SK-N-SH (cell line): Measurements from ENCODE around the gene ELFN2. TPM values are rescaled to one million over a fixed set of nuclear protein-coding genes. Genes with fewer than 3 reads are reported as not detected.

Experiments
- CTCF ChIA-PET: fragments of 300-600, 350-600 bp; formaldehyde crosslinking; extraction: SDS; loops from one replicate; lab custom pipeline; 2021; lab: Yijun Ruan, JAX
- POLR2A ChIA-PET: fragments of 350-600 bp; sonication (Branson Sonifier 250); formaldehyde crosslinking; extraction: SDS; loops from one replicate; lab custom pipeline; 2020; ENCODE audit warnings: antibody characterized with exemption, inconsistent platforms; lab: Yijun Ruan, JAX
- DNase-seq: peaks from one replicate; pipeline ENCODE4 v3.0.0; 2012
- H2AFZ ChIP-seq: fragments of 200-600 bp; sonication (generic); 2 replicates; pipeline ENCODE4 v1.8.1; 2016; ENCODE audit warnings: antibody characterized with exemption, mild to moderate bottlenecking, low read depth
- H3F3A ChIP-seq: fragments of 200-600 bp; sonication (generic); replicated peaks from 2 replicates; pipeline ENCODE3; 2016; ENCODE audit warnings: antibody characterized with exemption, mild to moderate bottlenecking; ENCODE audit not compliant: insufficient read depth
- H3K27ac ChIP-seq, 2 experiments: fragments of 200-500 bp in 1 of 2; fragments of 200-600 bp in 1 of 2; sonication (Bioruptor generic) in 1 of 2; sonication (generic), shearing (Covaris generic) in 1 of 2; 2 replicates each; pipeline versions ENCODE4 v1.5.1 to v1.6.1; 2014 to 2016; ENCODE audit warnings: low read depth in 2 of 2, inconsistent platforms in 1 of 2, low read length in 1 of 2, mild to moderate bottlenecking in 1 of 2, mixed read lengths in 1 of 2
- H3K27me3 ChIP-seq: fragments of 200-600 bp; sonication (generic), shearing (Covaris generic); 2 replicates; pipeline ENCODE4 v1.6.1; 2016; ENCODE audit warnings: mixed run types; ENCODE audit not compliant: insufficient read depth
- H3K36me3 ChIP-seq, 2 experiments: fragments of 200-500 bp in 1 of 2; fragments of 200-600 bp in 1 of 2; sonication (Bioruptor generic) in 1 of 2; sonication (generic) in 1 of 2; replicated peaks in 1 of 2; 2 replicates each; pipeline versions ENCODE3 to v1.5.1; 2014 to 2016; ENCODE audit warnings: low read length in 1 of 2, mild to moderate bottlenecking in 1 of 2; ENCODE audit not compliant: insufficient read depth in 2 of 2, control insufficient read depth in 1 of 2
- H3K4me1 ChIP-seq, 2 experiments: fragments of 200-500 bp in 1 of 2; fragments of 200-600 bp in 1 of 2; sonication (Bioruptor generic) in 1 of 2; sonication (generic), shearing (Covaris generic) in 1 of 2; 2 replicates each; pipeline versions ENCODE4 v1.5.1 to v1.6.1; 2014 to 2016; ENCODE audit warnings: low read depth in 1 of 2, low read length in 1 of 2, mixed run types in 1 of 2; ENCODE audit not compliant: insufficient read depth in 2 of 2, control insufficient read depth in 1 of 2
- H3K4me2 ChIP-seq: fragments of 200-600 bp; sonication (generic), shearing (Covaris generic); 2 replicates; pipeline ENCODE4 v1.6.1; 2017; ENCODE audit warnings: mixed run types
- H3K4me3 ChIP-seq, 2 experiments: fragments of 200-500 bp in 1 of 2; fragments of 200-600 bp in 1 of 2; sonication (Bioruptor generic) in 1 of 2; sonication (generic), shearing (Covaris generic) in 1 of 2; 2 replicates each; pipeline versions ENCODE4 v1.5.1 to v1.8.1; 2014 to 2016; ENCODE audit warnings: low read depth in 2 of 2, inconsistent platforms in 1 of 2, low read length in 1 of 2, mild to moderate bottlenecking in 1 of 2, mixed read lengths in 1 of 2, moderate library complexity in 1 of 2
- H3K79me2 ChIP-seq: fragments of 200-600 bp; sonication (generic); 2 replicates; pipeline ENCODE4 v1.8.1; 2017; ENCODE audit warnings: mild to moderate bottlenecking; ENCODE audit not compliant: insufficient read depth
- H3K9ac ChIP-seq: fragments of 200-600 bp; sonication (generic); 2 replicates; pipeline ENCODE4 v1.6.1; 2017; ENCODE audit warnings: mixed run types
- H3K9me2 ChIP-seq: fragments of 200-600 bp; sonication (generic); 2 replicates; pipeline ENCODE4 v1.6.1; 2017; ENCODE audit warnings: mixed run types
- H3K9me3 ChIP-seq: fragments of 200-600 bp; sonication (generic); 2 replicates; pipeline ENCODE4 v1.6.1; 2017; ENCODE audit warnings: mixed run types, mild to moderate bottlenecking, moderate library complexity
- H4K20me1 ChIP-seq: fragments of 200-600 bp; sonication (generic); 2 replicates; pipeline ENCODE4 v1.6.1; 2017; ENCODE audit warnings: mild to moderate bottlenecking, mixed run types; ENCODE audit not compliant: insufficient read depth
- CHD2 ChIP-seq: fragments of 150-350 bp; IDR thresholded peaks from 2 replicates; pipeline ENCODE4 v1.6.1; 2018; ENCODE audit warnings: low read length; ENCODE audit not compliant: partially characterized antibody
- EP300 ChIP-seq, 2 experiments: IDR thresholded peaks; 2 replicates each; pipeline versions ENCODE4 v1.4.0 to v1.6.1; 2012; ENCODE audit warnings: borderline replicate concordance in 1 of 2, low read depth in 1 of 2, low read length in 1 of 2
- EZH2phosphoT487 ChIP-seq: fragments of 200-600 bp; sonication (generic); IDR thresholded peaks from 2 replicates; pipeline ENCODE4 v1.6.1; 2017; ENCODE audit warnings: low read depth, mixed run types, mild to moderate bottlenecking, antibody characterized with exemption, moderate library complexity, borderline replicate concordance
- FOXJ3 ChIP-seq: sonication (generic); formaldehyde crosslinking; IDR thresholded peaks from 2 replicates; pipeline ENCODE4 v1.5.1; 2020; ENCODE audit warnings: mild to moderate bottlenecking, missing genetic modification reagents
- FOXM1 ChIP-seq: IDR thresholded peaks from 2 replicates; pipeline ENCODE4 v1.4.0; 2012; ENCODE audit warnings: low read depth, mild to moderate bottlenecking
- GABPA ChIP-seq: IDR thresholded peaks from 2 replicates; pipeline ENCODE4 v1.4.0; 2012; ENCODE audit warnings: low read depth, mild to moderate bottlenecking
- MAX ChIP-seq: IDR thresholded peaks from 2 replicates; pipeline ENCODE4 v1.4.0; 2012; ENCODE audit warnings: low read depth
- MEF2A ChIP-seq: IDR thresholded peaks from 2 replicates; pipeline ENCODE4 v1.4.0; 2012; ENCODE audit warnings: low read depth, borderline replicate concordance
- MXI1 ChIP-seq: IDR thresholded peaks from 2 replicates; pipeline ENCODE4 v1.6.1; 2012; ENCODE audit warnings: mild to moderate bottlenecking, low read depth, low read length, improper control_type of control experiment
- NFIC ChIP-seq: IDR thresholded peaks from 2 replicates; pipeline ENCODE4 v1.4.0; 2012; ENCODE audit warnings: borderline replicate concordance
- POLR2AphosphoS5 ChIP-seq: IDR thresholded peaks from 2 replicates; pipeline ENCODE4 v1.6.1; 2012; ENCODE audit warnings: low read depth, low read length
- RAD21 ChIP-seq: IDR thresholded peaks from 2 replicates; pipeline ENCODE4 v1.6.1; 2012; ENCODE audit warnings: mild to moderate bottlenecking, low read length
- RFX5 ChIP-seq: IDR thresholded peaks from 2 replicates; pipeline ENCODE4 v1.6.1; 2012; ENCODE audit warnings: mild to moderate bottlenecking, improper control_type of control experiment, low read length
- SMC3 ChIP-seq: IDR thresholded peaks from 2 replicates; pipeline ENCODE4 v1.6.1; 2012; ENCODE audit warnings: low read depth, low read length, improper control_type of control experiment
- TEAD4 ChIP-seq: IDR thresholded peaks from 2 replicates; pipeline ENCODE4 v1.4.0; 2012; ENCODE audit warnings: mild to moderate bottlenecking, borderline replicate concordance; ENCODE audit not compliant: insufficient read depth
- USF2 ChIP-seq: fragments of 150-350 bp; IDR thresholded peaks from 2 replicates; pipeline ENCODE4 v1.6.1; 2017; ENCODE audit warnings: antibody characterized with exemption, low read length, low read depth, borderline replicate concordance
- YY1 ChIP-seq: IDR thresholded peaks from 2 replicates; pipeline ENCODE4 v1.4.0; 2012; ENCODE audit warnings: low read depth, mild to moderate bottlenecking
- ZBTB33 ChIP-seq: IDR thresholded peaks from 2 replicates; pipeline ENCODE4 v1.4.0; 2012; ENCODE audit warnings: low read depth, borderline replicate concordance
- WGBS: methylation state at CpG from one replicate; pipeline ENCODE4 v1.1.6; 2017; ENCODE audit warnings: low lambda C conversion rate; 5-methylcytosine and 5-hydroxymethylcytosine counted together
- polyA plus RNA-seq, 3 experiments: library from polyadenylated mRNA; depleted of rRNA; stranded (reverse); fragments of >200 nt; gene quantifications; 2 replicates each; pipeline ENCODE4 v1.2.3, GENCODE V29; 2012
- TF ChIP-seq, protein P1 (sequence below): IDR thresholded peaks from 2 replicates; pipeline ENCODE4; 2012
- TF ChIP-seq, protein P2 (sequence below): IDR thresholded peaks from 2 replicates; pipeline ENCODE4 v1.6.1; 2012; ENCODE audit warnings: mild to moderate bottlenecking, low read depth, low read length, moderate library complexity

The ELFN2 gene
- polyA plus RNA-seq, 1 of the 3 experiments (the other 2 are of a cell fraction), result 2.8 TPM

GRCh38 chr22:37379722-37380121 lies 47.6 kb downstream of the ELFN2 start:
- H3K27me3 ChIP-seq, result no peaks in the 10 kb centered on the region
- no peaks in the 10 kb centered on the region for H3F3A ChIP-seq
- H3K36me3 ChIP-seq, result no peaks in the 10 kb centered on the region
- 48% methylated on average over 9 of the region's 10 CpGs for WGBS
- H2AFZ ChIP-seq, result no peak overlapping the region
- TF ChIP-seq EP300 (IDR thresholded peaks at IDR 0.05; ENCODE audit: borderline replicate concordance in 1 of 2, low read depth in 1 of 2, low read length in 1 of 2) (no peak), POLR2AphosphoS5 (no peak), MAX (no peak), CHD2 (no peak), NFIC (no peak), ZBTB33 (no peak), TEAD4 (no peak), SMC3 (no peak), RFX5 (no peak), FOXJ3 (CRISPR knock-in tag) (no peak), YY1 (no peak), MXI1 (no peak), RAD21 (no peak), MEF2A (no peak), GABPA (no peak), FOXM1 (no peak), USF2 (no peak), EZH2phosphoT487 (no peak)
- TF ChIP-seq, protein P1, sequence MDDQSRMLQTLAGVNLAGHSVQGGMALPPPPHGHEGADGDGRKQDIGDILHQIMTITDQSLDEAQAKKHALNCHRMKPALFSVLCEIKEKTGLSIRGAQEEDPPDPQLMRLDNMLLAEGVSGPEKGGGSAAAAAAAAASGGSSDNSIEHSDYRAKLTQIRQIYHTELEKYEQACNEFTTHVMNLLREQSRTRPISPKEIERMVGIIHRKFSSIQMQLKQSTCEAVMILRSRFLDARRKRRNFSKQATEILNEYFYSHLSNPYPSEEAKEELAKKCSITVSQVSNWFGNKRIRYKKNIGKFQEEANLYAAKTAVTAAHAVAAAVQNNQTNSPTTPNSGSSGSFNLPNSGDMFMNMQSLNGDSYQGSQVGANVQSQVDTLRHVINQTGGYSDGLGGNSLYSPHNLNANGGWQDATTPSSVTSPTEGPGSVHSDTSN, result no peak
- TF ChIP-seq, protein P2, sequence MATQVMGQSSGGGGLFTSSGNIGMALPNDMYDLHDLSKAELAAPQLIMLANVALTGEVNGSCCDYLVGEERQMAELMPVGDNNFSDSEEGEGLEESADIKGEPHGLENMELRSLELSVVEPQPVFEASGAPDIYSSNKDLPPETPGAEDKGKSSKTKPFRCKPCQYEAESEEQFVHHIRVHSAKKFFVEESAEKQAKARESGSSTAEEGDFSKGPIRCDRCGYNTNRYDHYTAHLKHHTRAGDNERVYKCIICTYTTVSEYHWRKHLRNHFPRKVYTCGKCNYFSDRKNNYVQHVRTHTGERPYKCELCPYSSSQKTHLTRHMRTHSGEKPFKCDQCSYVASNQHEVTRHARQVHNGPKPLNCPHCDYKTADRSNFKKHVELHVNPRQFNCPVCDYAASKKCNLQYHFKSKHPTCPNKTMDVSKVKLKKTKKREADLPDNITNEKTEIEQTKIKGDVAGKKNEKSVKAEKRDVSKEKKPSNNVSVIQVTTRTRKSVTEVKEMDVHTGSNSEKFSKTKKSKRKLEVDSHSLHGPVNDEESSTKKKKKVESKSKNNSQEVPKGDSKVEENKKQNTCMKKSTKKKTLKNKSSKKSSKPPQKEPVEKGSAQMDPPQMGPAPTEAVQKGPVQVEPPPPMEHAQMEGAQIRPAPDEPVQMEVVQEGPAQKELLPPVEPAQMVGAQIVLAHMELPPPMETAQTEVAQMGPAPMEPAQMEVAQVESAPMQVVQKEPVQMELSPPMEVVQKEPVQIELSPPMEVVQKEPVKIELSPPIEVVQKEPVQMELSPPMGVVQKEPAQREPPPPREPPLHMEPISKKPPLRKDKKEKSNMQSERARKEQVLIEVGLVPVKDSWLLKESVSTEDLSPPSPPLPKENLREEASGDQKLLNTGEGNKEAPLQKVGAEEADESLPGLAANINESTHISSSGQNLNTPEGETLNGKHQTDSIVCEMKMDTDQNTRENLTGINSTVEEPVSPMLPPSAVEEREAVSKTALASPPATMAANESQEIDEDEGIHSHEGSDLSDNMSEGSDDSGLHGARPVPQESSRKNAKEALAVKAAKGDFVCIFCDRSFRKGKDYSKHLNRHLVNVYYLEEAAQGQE, result no peak
- no peaks in the 10 kb centered on the region for H3K9me2 ChIP-seq
- ChIA-PET POLR2A (interaction anchor here (0.6 kb wide), 1 partner anchor 312 kb away, joined by 3 read pairs; no protein-coding TSS in a partner anchor), CTCF (interaction anchor here (0.8 to 1.9 kb wide), 4 partner anchors 14 to 213 kb away, joined by 3 to 6 read pairs (median 3); no protein-coding TSS in a partner anchor)
- H4K20me1 ChIP-seq, result no peaks in the 10 kb centered on the region
- no peak overlapping the region for H3K27ac ChIP-seq
- no peaks in the 10 kb centered on the region; a peak in 1 of 4 replicates for H3K4me1 ChIP-seq
- H3K9me3 ChIP-seq, result no peaks in the 10 kb centered on the region
- no peak for DNase-seq
- H3K79me2 ChIP-seq, result no peaks in the 10 kb centered on the region
- no peak overlapping the region for H3K4me2 ChIP-seq
- no peak overlapping the region for H3K4me3 ChIP-seq
- no peak overlapping the region for H3K9ac ChIP-seq
